SK-N-MC (cell line): Measurements from ENCODE around the gene CACNA2D2.

Experiments used
- DNase-seq: peaks from one replicate; pipeline ENCODE4 v3.0.0-alpha.2; 2011; ENCODE audit warnings: low read depth, low spot score
- H3K27ac ChIP-seq: fragments of 200-600 bp; sonication (generic); 2 replicates; pipeline ENCODE4 v1.5.1; 2016; ENCODE audit warnings: mixed run types
- H3K36me3 ChIP-seq: fragments of 200-600 bp; sonication (generic); 2 replicates; pipeline ENCODE4 v1.6.1; 2017; ENCODE audit warnings: antibody characterized with exemption, low read length, mixed read lengths; ENCODE audit not compliant: insufficient read depth
- H3K4me3 ChIP-seq: fragments of 200-600 bp; sonication (generic); 2 replicates; pipeline ENCODE4 v1.5.1; 2016
- H3K9ac ChIP-seq: fragments of 200-600 bp; sonication (generic); 2 replicates; pipeline ENCODE4 v1.8.0; 2017; ENCODE audit warnings: mixed run types, mixed read lengths; ENCODE audit not compliant: insufficient read length
- H3K9me3 ChIP-seq: fragments of 200-600 bp; sonication (generic); 2 replicates; pipeline ENCODE4 v1.6.1; 2017; ENCODE audit warnings: low read depth, mild to moderate bottlenecking, antibody characterized with exemption, low read length, moderate library complexity, mixed read lengths
- EZH2 ChIP-seq: fragments of 200-600 bp; sonication (generic); IDR thresholded peaks from one replicate; pipeline ENCODE4 v1.6.1; 2017; ENCODE audit warnings: antibody characterized with exemption
- FOXP2 ChIP-seq: optimal IDR thresholded peaks from 2 replicates; pipeline ENCODE3; 2011; ENCODE audit warnings: mild to moderate bottlenecking, moderate library complexity; ENCODE audit not compliant: insufficient read depth; ENCODE audit errors: extremely low read length, control extremely low read depth
- POLR2AphosphoS5 ChIP-seq: IDR thresholded peaks from 2 replicates; pipeline ENCODE4 v1.6.1; 2012; ENCODE audit warnings: mild to moderate bottlenecking, low read depth, low read length, borderline replicate concordance

The CACNA2D2 gene

GRCh38 chr3:50340147-50340447, 163.3 kb downstream of the CACNA2D2 start:
- Histone ChIP-seq H3K27ac (no peak overlapping the region), H3K9ac (no peak overlapping the region)

DNA sequence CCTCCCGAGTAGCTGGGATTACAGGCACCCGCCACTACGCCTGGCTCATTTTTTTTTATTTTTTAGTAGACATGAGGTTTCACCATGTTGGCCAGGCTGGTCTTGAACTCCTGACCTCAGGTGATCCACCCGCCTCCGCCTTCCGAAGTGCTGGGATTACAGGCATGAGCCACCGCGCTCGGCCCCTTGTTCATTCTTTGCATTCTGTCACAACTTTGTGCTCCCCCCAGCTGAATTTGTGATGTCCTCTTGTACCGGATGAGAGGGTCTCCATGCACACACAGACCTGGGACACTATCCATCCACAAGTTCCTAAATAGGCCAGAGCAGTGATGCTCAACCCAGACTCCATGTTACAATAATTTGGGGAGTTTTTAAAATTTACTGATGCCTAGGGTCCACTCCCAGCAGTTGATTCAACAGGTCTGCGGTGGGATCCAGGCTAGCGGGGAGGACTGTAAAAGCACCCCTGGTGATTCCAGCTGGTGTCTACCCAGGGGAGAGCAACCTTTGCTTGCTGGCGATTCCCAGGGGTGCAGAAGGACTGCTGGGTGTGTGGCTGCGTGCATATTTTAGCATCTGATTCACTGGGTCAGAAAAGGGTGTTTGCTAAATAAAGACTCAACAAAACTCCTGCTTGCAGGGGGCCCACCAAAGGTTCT, 163.8 kb downstream of the CACNA2D2 start:
- no peaks in the 10 kb centered on the region for H3K36me3 ChIP-seq
- H3K9ac ChIP-seq = no peak overlapping the region
- H3K27ac ChIP-seq = no peak overlapping the region
- no peak overlapping the region for H3K4me3 ChIP-seq
- DNase-seq = no peak
- TF ChIP-seq EZH2 (no peak), POLR2AphosphoS5 (no peak), FOXP2 (no peak)
- no peaks in the 10 kb centered on the region for H3K9me3 ChIP-seq

More at GRCh38 chr3:50340147-50340447, 163.3 kb downstream of the CACNA2D2 start:
- DNase-seq = no peak
- no peaks in the 10 kb centered on the region for H3K36me3 ChIP-seq
- TF ChIP-seq EZH2 (no peak), POLR2AphosphoS5 (no peak), FOXP2 (no peak)
- H3K4me3 ChIP-seq = no peak overlapping the region
- no peaks in the 10 kb centered on the region for H3K9me3 ChIP-seq

- TF ChIP-seq POLR2AphosphoS5 (no peak), FOXP2 (no peak), EZH2 (no peak)
- no peaks in the 10 kb centered on the region for H3K9me3 ChIP-seq
- DNase-seq = no peak
- no peak overlapping the region for H3K4me3 ChIP-seq
- H3K9ac ChIP-seq = no peak overlapping the region
- H3K27ac ChIP-seq = no peak overlapping the region
- H3K36me3 ChIP-seq = no peaks in the 10 kb centered on the region
Observed at GRCh38 chr3:50338965-50339364, 164.5 kb downstream of the CACNA2D2 start.

GRCh38 chr3:50337175-50337861, 166.1 kb downstream of the CACNA2D2 start:
- DNase-seq = peak; percentile 51
- TF ChIP-seq POLR2AphosphoS5 (peak; percentile 94), EZH2 (no peak)
- H3K36me3 ChIP-seq = no peaks in the 10 kb centered on the region; the same call in 1 of the 2 replicates
- no peaks in the 10 kb centered on the region for H3K9me3 ChIP-seq
- peak overlapping the region; percentile 94 for H3K9ac ChIP-seq
- H3K27ac ChIP-seq = 0 out of 2 replicates have a peak overlapping the region, but pooled peaks have one; percentile 36
- H3K4me3 ChIP-seq = peak overlapping the region; percentile 86

- Histone ChIP-seq H3K4me3 (peak overlapping the region; percentile 86), H3K36me3 (peaks cover 7% of the 10 kb centered on the region; the same call in 1 of the 2 replicates), H3K9ac (peak overlapping the region; percentile 94), H3K27ac (0 out of 2 replicates have a peak overlapping the region, but pooled peaks have one; percentile 36), H3K9me3 (no peaks in the 10 kb centered on the region)
- no peak for DNase-seq
- TF ChIP-seq EZH2 = no peak
- no peak for TF ChIP-seq POLR2AphosphoS5
- TF ChIP-seq FOXP2 = no peak
Observed at GRCh38 chr3:50336452-50337174, 166.8 kb downstream of the CACNA2D2 start.

- no peaks in the 10 kb centered on the region for H3K9me3 ChIP-seq
- no peak overlapping the region for H3K9ac ChIP-seq
- TF ChIP-seq EZH2 (no peak), FOXP2 (no peak), POLR2AphosphoS5 (no peak)
- no peak overlapping the region for H3K4me3 ChIP-seq
- peaks cover 18% of the 10 kb centered on the region; the same call in 1 of the 2 replicates for H3K36me3 ChIP-seq
- H3K27ac ChIP-seq = no peak overlapping the region
- no peak for DNase-seq
Observed at GRCh38 chr3:50334339-50335075, 168.9 kb downstream of the CACNA2D2 start.

GRCh38 chr3:50333744-50334328, 169.6 kb downstream of the CACNA2D2 start:
- H3K9me3 ChIP-seq = no peaks in the 10 kb centered on the region
- H3K36me3 ChIP-seq = peaks cover 18% of the 10 kb centered on the region; the same call in 1 of the 2 replicates
- H3K4me3 ChIP-seq = no peak overlapping the region
- H3K27ac ChIP-seq = no peak overlapping the region
- no peak overlapping the region for H3K9ac ChIP-seq
- no peak for DNase-seq
- TF ChIP-seq POLR2AphosphoS5 (no peak), FOXP2 (no peak), EZH2 (no peak)
